Mucosa of rectum (tissue), 2 donors: ENCODE measurements around the gene LGI2.

ENCODE experiments used
- H3K27ac ChIP-seq, 2 donors: one replicate each; pipeline ENCODE4 v1.7.0; 2013; ENCODE audit warnings: inconsistent platforms in 2 of 2, low read depth in 2 of 2, low read length in 2 of 2
- H3K27me3 ChIP-seq, 2 donors: one replicate each; pipeline ENCODE4 v1.7.0; 2013; ENCODE audit warnings: low read length in 2 of 2; ENCODE audit not compliant: control insufficient read depth in 2 of 2, insufficient read depth in 2 of 2
- H3K36me3 ChIP-seq, 2 donors: one replicate each; pipeline ENCODE4 v1.7.0; 2013; ENCODE audit warnings: low read length in 2 of 2; ENCODE audit not compliant: control insufficient read depth in 2 of 2, insufficient read depth in 2 of 2
- H3K4me1 ChIP-seq, 2 donors: one replicate each; pipeline ENCODE4 v1.7.0; 2013; ENCODE audit warnings: low read length in 2 of 2, mild to moderate bottlenecking in 1 of 2; ENCODE audit not compliant: control insufficient read depth in 2 of 2, insufficient read depth in 2 of 2
- H3K4me3 ChIP-seq, 2 donors: one replicate each; pipeline ENCODE4 v1.7.0; 2013; ENCODE audit warnings: low read length in 2 of 2
- H3K9ac ChIP-seq, 2 donors: one replicate each; pipeline ENCODE4 v1.7.0; 2013; ENCODE audit warnings: low read length in 2 of 2, low read depth in 1 of 2, mild to moderate bottlenecking in 1 of 2
- H3K9me3 ChIP-seq, 2 donors: one replicate each; pipeline ENCODE4 v1.7.0; 2013; ENCODE audit warnings: low read length in 2 of 2; ENCODE audit not compliant: control insufficient read depth in 2 of 2
- donor health status: healthy.
- donor health status: Normal muscosa, but diverticular disease.

The LGI2 gene

DNA sequence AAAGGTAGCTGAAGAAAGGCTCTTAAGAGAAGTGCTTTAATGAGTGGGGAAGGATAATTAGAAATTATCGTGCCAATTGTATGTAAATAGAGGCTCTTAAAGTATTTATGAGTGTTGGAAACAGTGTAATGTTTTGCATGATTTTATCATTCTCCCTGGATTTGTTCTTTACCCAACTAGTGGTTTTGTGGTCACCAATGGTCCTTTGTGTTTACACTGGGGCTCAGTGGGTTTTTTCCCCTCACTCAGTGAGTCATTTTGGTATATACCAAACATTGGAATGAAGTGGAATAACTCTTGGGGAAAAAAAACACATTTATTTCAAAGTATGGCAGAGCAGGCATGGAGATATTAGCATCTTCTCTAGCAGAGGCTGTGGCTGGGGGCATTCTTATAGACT lies 20.8 kb upstream of the LGI2 start:
- H3K27me3 ChIP-seq = no peaks in the 10 kb centered on the region
- H3K4me1 ChIP-seq = no peaks in the 10 kb centered on the region
- H3K9me3 ChIP-seq = no peaks in the 10 kb centered on the region
- no peaks in the 10 kb centered on the region for H3K36me3 ChIP-seq
- H3K9ac ChIP-seq = no peak overlapping the region
- no peak overlapping the region for H3K27ac ChIP-seq
- H3K4me3 ChIP-seq = no peak overlapping the region

DNA sequence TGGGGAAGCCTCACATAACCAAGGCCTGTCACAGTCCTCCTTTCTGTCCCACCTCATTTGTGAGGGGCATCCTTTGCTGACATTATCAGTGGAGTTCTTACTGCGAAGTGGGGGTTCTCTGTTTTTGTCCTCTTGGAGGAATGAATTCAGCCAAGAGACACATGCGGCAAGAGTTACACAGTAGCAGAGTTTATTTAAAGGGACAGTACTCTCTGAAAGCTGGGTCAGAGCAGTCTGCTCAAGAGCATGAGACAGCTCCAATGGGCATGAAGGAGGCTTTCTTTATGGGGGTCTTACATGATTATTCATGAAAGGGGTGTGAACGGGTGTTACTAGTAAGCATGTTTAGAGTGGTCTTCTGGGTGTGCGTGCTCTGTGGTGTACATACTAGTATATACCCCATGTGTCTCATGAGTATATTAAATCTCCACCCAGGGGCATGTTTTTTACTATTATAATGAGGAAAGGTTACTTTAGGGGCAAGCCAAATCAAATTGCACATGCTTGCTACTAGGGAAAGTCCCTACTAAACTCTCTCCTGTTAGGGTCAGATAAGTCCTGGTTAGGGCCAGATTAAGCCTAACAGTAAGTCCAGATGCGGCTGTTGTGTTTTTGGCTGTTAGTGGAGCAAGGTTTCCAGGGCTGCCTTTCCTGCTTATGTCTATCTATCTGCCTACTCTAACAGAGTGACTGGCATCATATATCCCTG lies 19.8 kb upstream of the LGI2 start:
- Histone ChIP-seq H3K9ac (no peak overlapping the region), H3K27me3 (no peaks in the 10 kb centered on the region), H3K9me3 (no peaks in the 10 kb centered on the region), H3K27ac (no peak overlapping the region), H3K4me1 (no peaks in the 10 kb centered on the region), H3K4me3 (no peak overlapping the region), H3K36me3 (no peaks in the 10 kb centered on the region)

DNA sequence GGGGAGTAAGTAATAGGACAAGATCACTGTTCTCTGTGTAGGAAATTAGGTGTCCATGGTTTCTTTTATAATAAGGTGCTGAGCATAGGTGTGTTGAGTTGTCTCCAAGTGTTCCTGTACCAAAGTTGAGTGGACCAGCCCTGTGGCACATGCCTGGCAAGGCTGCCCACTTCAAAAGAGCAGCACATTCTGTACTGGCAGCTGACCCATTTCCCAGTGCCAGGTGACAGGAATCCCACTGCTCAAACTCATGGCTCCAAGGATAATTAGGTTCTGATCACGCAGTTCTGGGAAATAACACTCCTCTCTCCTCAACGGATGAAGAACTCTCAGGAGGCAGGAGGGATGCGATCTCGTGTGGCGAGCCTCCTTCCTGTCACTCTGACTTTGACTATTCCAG lies 12.8 kb upstream of the LGI2 start:
- Histone ChIP-seq H3K4me1 (no peaks in the 10 kb centered on the region), H3K9ac (no peak overlapping the region), H3K27me3 (no peaks in the 10 kb centered on the region), H3K4me3 (no peak overlapping the region), H3K9me3 (no peaks in the 10 kb centered on the region), H3K36me3 (no peaks in the 10 kb centered on the region), H3K27ac (no peak overlapping the region)

DNA sequence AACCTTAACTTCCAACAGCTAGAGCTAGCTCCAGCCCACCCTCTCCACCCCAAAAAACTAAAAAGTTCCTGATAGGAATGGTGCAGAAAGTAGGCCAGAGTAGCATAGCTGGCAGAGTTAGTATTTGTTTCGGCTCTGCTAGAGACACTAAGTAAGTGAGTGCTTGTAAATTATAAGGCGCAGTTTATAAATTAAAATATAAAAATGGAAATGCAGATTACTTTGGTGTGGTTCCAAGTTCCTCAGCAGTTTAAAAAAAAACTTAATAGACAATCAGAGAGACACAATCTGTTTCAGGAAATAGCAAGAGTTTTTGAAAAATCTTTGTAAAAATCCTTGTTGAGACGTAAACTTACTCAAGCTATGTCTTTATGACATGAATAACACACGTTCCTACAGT lies 2.8 kb upstream of the LGI2 start:
- Histone ChIP-seq H3K9me3 (no peaks in the 10 kb centered on the region), H3K4me1 (peaks cover 5 to 7% of the 10 kb centered on the region in 2 donors), H3K36me3 (no peaks in the 10 kb centered on the region), H3K27ac (no peak overlapping the region), H3K9ac (no peak overlapping the region), H3K27me3 (peaks cover 24 to 29% of the 10 kb centered on the region in 2 donors), H3K4me3 (no peak overlapping the region)

DNA sequence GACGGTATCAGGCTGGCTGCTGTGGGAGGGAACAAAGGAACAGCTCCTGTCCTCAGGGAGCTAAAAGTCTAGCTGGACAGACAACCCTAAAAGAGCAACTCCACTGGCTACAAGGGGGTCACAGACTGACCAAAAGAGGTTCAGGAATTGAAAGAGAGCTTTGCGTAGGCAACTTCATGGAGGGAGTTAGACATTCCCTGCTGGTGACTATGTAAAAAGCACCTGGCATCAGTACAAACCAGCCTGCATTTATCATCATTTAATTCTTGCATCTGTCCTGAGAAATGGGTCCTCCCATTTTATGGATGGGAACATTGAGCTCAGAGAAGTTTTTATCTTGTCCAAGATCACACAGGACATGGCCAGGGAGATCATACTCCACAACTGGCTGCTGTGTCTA lies 1.4 kb upstream of the LGI2 start:
- Histone ChIP-seq H3K9me3 (no peaks in the 10 kb centered on the region), H3K4me1 (peaks cover 5 to 7% of the 10 kb centered on the region in 2 donors), H3K27ac (no peak overlapping the region), H3K4me3 (no peak overlapping the region), H3K27me3 (peaks cover 31 to 35% of the 10 kb centered on the region in 2 donors), H3K9ac (no peak overlapping the region), H3K36me3 (no peaks in the 10 kb centered on the region)

DNA sequence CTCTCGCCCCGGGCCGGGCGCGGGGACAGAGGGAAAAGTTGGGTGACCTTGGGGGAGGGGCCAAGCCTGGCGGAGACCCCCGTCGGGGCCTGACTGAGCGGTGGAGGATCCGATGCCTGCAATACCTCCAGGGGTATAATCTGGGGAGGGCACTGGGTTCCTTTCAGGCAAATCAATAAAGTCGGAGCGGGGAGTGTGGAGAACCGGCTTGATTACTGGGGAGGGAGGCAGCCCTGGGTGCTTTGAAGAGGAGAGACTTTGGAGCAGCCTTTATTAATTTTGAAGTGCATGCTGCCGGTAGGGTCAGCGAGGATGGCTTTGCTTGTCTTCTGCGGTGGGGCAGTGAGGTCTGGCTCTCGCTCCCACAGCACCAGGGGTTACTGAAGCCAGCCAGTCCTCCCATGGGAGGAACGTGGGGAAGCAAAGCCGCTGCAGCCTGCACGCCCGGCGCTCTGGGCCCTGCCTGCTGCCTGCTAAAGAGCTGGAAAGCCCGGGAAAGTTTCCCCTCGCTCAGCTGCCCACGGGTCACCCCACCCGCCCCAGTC lies 403 bp upstream of the LGI2 start:
- peaks cover 35% of the 10 kb centered on the region in 2 donors for H3K27me3 ChIP-seq
- peaks cover 5 to 7% of the 10 kb centered on the region in 2 donors for H3K4me1 ChIP-seq
- no peaks in the 10 kb centered on the region for H3K36me3 ChIP-seq
- no peaks in the 10 kb centered on the region for H3K9me3 ChIP-seq
- H3K4me3 ChIP-seq = peak overlapping the region; percentile 13 to 48
- H3K27ac ChIP-seq = no peak overlapping the region
- H3K9ac ChIP-seq = no peak overlapping the region

DNA sequence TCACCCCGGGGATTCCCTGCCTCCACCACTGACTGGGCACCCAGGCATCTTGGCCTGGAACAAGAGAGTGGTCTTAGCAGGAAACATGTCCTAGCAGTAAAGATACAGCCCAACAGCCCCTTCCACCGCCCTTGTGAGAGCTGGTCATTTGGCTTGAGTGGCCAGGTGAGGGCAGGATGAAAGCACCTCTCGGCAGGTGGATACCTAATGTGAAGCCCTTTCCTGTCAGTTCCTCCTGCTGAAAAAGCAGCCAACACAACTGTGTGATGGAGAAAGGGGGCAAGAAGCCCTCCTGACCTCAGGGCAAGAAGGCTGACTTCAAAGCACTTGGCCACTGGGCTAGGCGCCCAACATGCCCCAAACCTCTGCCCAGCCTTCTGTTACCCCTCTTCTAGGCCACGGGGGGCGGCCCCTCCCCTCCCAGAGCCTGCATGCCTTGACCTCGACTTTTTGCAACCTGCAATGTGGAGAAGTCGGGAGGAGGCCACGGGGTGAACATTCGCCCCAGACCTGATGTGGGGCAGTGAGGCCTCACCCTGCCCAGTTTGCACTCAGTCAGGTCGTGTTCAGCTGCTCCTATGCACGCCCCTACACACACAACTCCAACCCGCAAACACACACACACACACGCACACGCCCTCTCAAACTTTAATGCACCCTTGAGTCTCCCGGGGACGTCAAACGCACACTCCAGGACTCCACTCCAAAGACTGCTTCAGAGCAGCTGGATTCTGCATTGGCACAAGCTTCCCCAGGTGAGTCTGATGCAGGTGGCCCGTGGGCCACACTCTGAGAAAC lies 1.1 kb downstream of the LGI2 start:
- peaks cover 5 to 7% of the 10 kb centered on the region in 2 donors for H3K4me1 ChIP-seq
- peak overlapping the region; percentile 19 to 48 for H3K4me3 ChIP-seq
- H3K27me3 ChIP-seq = peaks cover 33 to 35% of the 10 kb centered on the region in 2 donors
- H3K9ac ChIP-seq = no peak overlapping the region
- no peaks in the 10 kb centered on the region for H3K9me3 ChIP-seq
- H3K36me3 ChIP-seq = no peaks in the 10 kb centered on the region
- H3K27ac ChIP-seq = no peak overlapping the region

DNA sequence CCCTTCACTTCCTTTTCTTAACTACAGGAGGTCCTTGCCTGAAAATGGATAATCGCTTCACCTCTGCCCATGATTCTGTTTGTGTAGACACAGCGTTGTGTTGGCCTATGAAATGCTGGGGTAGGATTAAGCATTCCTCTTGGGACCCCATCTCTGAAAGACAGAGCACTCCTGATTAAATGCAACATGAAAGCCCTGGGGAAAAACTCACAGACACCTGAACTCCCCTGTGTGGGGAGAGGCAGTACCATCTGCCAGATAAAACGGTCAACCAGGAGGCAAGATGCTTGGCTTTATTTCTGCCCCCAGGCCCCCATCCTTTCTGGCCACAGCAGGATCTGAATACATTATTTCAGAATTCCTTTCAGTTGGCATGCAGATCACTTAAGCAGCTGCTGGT lies 1.9 kb downstream of the LGI2 start:
- H3K9me3 ChIP-seq = no peaks in the 10 kb centered on the region
- peaks cover 5 to 7% of the 10 kb centered on the region in 2 donors for H3K4me1 ChIP-seq
- H3K36me3 ChIP-seq = no peaks in the 10 kb centered on the region
- H3K27me3 ChIP-seq = peaks cover 33 to 35% of the 10 kb centered on the region in 2 donors
- no peak overlapping the region for H3K9ac ChIP-seq
- H3K27ac ChIP-seq = no peak overlapping the region
- no peak overlapping the region for H3K4me3 ChIP-seq

DNA sequence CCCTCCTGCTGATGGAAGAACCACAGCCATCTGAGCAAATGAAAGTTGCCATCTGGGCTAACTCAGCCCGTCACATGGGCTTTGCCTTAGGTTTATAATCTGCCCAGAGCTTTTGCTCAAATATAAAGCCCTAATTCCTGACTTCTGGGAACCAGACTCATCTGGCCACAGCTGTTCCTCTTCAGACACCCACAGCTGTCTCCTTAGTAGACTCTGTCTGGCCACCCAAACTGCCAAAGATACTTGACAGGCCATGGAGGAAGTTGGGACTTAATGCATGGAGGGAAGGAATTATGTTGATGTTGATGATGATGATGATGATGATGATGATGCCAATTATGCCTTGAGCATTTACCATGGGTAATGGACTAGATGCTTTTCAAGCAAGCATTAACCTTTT lies 8.0 kb downstream of the LGI2 start:
- Histone ChIP-seq H3K27ac (no peak overlapping the region), H3K9me3 (no peaks in the 10 kb centered on the region), H3K4me3 (no peak overlapping the region), H3K27me3 (peaks cover 2 to 6% of the 10 kb centered on the region in 2 donors), H3K4me1 (no peaks in the 10 kb centered on the region), H3K9ac (no peak overlapping the region), H3K36me3 (no peaks in the 10 kb centered on the region)

DNA sequence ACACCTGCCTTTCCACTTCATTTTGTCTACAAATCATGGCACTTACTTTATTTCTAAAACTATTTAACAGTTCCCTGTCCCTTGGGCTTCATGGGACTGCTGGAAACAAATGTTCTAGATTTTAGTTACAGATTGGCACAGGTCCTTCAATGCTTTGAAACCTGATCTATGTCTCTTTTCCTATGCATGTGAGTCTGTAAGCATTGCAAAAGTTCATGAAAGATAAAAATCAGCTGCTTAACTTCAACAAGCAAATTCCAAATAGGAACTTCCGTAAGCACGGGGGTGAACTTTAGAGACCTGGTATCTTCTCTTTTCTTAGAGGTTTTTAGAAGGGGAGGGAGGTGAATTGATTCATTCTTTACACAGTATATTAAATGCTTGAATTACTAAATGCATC lies 9.5 kb downstream of the LGI2 start:
- Histone ChIP-seq H3K4me1 (no peaks in the 10 kb centered on the region), H3K36me3 (no peaks in the 10 kb centered on the region), H3K9ac (no peak overlapping the region), H3K27ac (no peak overlapping the region), H3K27me3 (no peaks in the 10 kb centered on the region), H3K4me3 (no peak overlapping the region), H3K9me3 (no peaks in the 10 kb centered on the region)
